GM19239 (cell line): ENCODE data around the gene DLG2.
A peak's percentile ranks its signal among the peaks of the same experiment; 100 is the strongest.
"Not testable (repeated sequence)": the region's sequence is repeated elsewhere in the genome, so short reads cannot be mapped to it uniquely, and the experiment has no call there.

ENCODE experiments used
- DNase-seq: peaks from one replicate; pipeline ENCODE4 v3.0.0; 2011; ENCODE audit warnings: low spot score; ENCODE audit not compliant: insufficient read length
- FAIRE-seq: peaks from 2 replicates; lab custom pipeline; 2011; peaks lifted over from hg19 to GRCh38; lab: Jason Lieb, UNC

Gene DLG2

GRCh38 chr11:85359859-85360258 is 267.3 kb downstream of the DLG2 start:
- DNase-seq (no peak), FAIRE-seq (no peak)

- FAIRE-seq (no peak), DNase-seq (no peak)
Observed at GRCh38 chr11:85355921-85356320, 271.2 kb downstream of the DLG2 start.

GRCh38 chr11:85349539-85349938 is 277.6 kb downstream of the DLG2 start:
- not testable (repeated sequence) for FAIRE-seq

GRCh38 chr11:85348945-85349344 is 278.2 kb downstream of the DLG2 start:
- FAIRE-seq, result no peak
- DNase-seq, result no peak

More at GRCh38 chr11:85349539-85349938, 277.6 kb downstream of the DLG2 start:
- not testable (repeated sequence) for DNase-seq

GRCh38 chr11:85347291-85347690 is 279.9 kb downstream of the DLG2 start:
- DNase-seq (no peak), FAIRE-seq (no peak)

GRCh38 chr11:85346484-85346883 is 280.7 kb downstream of the DLG2 start:
- DNase-seq (no peak), FAIRE-seq (no peak)

GRCh38 chr11:85340846-85341245 is 286.3 kb downstream of the DLG2 start:
- FAIRE-seq, DNase-seq: not testable (repeated sequence)

- no peak for DNase-seq
- FAIRE-seq, result no peak
Observed at GRCh38 chr11:85318573-85318972, 308.6 kb downstream of the DLG2 start.

- peak; percentile 5 for DNase-seq
- FAIRE-seq, result peak; percentile 95
Observed at GRCh38 chr11:85316967-85317366, 310.2 kb downstream of the DLG2 start.

- FAIRE-seq (no peak), DNase-seq (no peak)
Observed at GRCh38 chr11:85313741-85314140, 313.4 kb downstream of the DLG2 start.

GRCh38 chr11:85310479-85310878 is 316.7 kb downstream of the DLG2 start:
- FAIRE-seq (no peak), DNase-seq (no peak)

- DNase-seq, result no peak
- FAIRE-seq, result no peak
Observed at GRCh38 chr11:85307366-85307765, 319.8 kb downstream of the DLG2 start.

GRCh38 chr11:85301895-85302678 is 325.1 kb downstream of the DLG2 start:
- DNase-seq (no peak), FAIRE-seq (no peak)

GRCh38 chr11:85299258-85299942 is 327.7 kb downstream of the DLG2 start:
- no peak for DNase-seq
- no peak for FAIRE-seq

GRCh38 chr11:85295694-85296271 is 331.4 kb downstream of the DLG2 start:
- FAIRE-seq (no peak), DNase-seq (no peak)

GRCh38 chr11:85281550-85281949 is 345.6 kb downstream of the DLG2 start:
- DNase-seq (no peak), FAIRE-seq (no peak)

GRCh38 chr11:85279267-85279666 is 347.9 kb downstream of the DLG2 start:
- DNase-seq (no peak), FAIRE-seq (no peak)

- DNase-seq (no peak), FAIRE-seq (no peak)
Observed at GRCh38 chr11:85277693-85278092, 349.5 kb downstream of the DLG2 start.

- DNase-seq (no peak), FAIRE-seq (no peak)
Observed at GRCh38 chr11:85276332-85276731, 350.8 kb downstream of the DLG2 start.

- not testable (repeated sequence) for DNase-seq, FAIRE-seq
Observed at GRCh38 chr11:85270315-85270714, 356.8 kb downstream of the DLG2 start.

GRCh38 chr11:85269109-85269508 is 358.0 kb downstream of the DLG2 start:
- FAIRE-seq, result peak; percentile 18
- no peak for DNase-seq
